A549 (cell line): ENCODE measurements around the gene DUSP3. TPM values are rescaled to one million over a fixed set of nuclear protein-coding genes. Genes with fewer than 3 reads are reported as not detected.

ENCODE experiments used
- ATAC-seq, 2 experiments: fragments of 200-7000 bp in 1 of 2; fragments of >200 bp in 1 of 2; cut with Nextera tagmentation in 1 of 2; cut with Tn5 transposase in 1 of 2; 3 replicates each; pipeline versions ENCODE4 v1.8.0 to v1.9.1; 2018 to 2020; ENCODE audit warnings: mild to moderate bottlenecking in 1 of 2, moderate library complexity in 1 of 2
- CTCF ChIA-PET: fragments of 300-600 bp; sonication (Branson Sonifier 250); formaldehyde crosslinking; extraction: SDS; loops from one replicate; lab custom pipeline; 2021; ENCODE audit warnings: antibody characterized with exemption, inconsistent platforms; lab: Yijun Ruan, JAX
- POLR2A ChIA-PET: fragments of 350-600 bp; formaldehyde crosslinking; extraction: SDS; loops from one replicate; lab custom pipeline; 2021; ENCODE audit warnings: antibody characterized with exemption, inconsistent platforms; lab: Yijun Ruan, JAX
- DNase-seq, 2 experiments: peaks; one replicate each; pipeline versions ENCODE4 v3.0.0 to v3.0.0-alpha.2; 2011 to 2016; ENCODE audit warnings: low read depth in 1 of 2, low spot score in 1 of 2
- FAIRE-seq: peaks from 2 replicates; lab custom pipeline; 2011; peaks lifted over from hg19 to GRCh38; lab: Jason Lieb, UNC
- H3K27ac ChIP-seq, 2 experiments: fragments of >200 bp; sonication (Bioruptor Twin); formaldehyde crosslinking; 3 replicates each; pipeline ENCODE4 v1.5.1; 2016 to 2017
- H3K4me1 ChIP-seq: fragments of >200 bp; sonication (Bioruptor Twin); formaldehyde crosslinking; 3 replicates; pipeline ENCODE4 v1.6.1; 2016
- H3K4me2 ChIP-seq: fragments of >200 bp; sonication (Bioruptor Twin); formaldehyde crosslinking; 3 replicates; pipeline ENCODE4 v1.6.1; 2016
- H3K4me3 ChIP-seq: fragments of >200 bp; sonication (Bioruptor Twin); formaldehyde crosslinking; 3 replicates; pipeline ENCODE4 v1.5.1; 2016
- H3K9me3 ChIP-seq: fragments of >200 bp; sonication (Bioruptor Twin); formaldehyde crosslinking; 3 replicates; pipeline ENCODE4 v1.6.1; 2016
- ATOH8 ChIP-seq: fragments of 250-450 bp; sonication (Bioruptor Pico); IDR thresholded peaks from 2 replicates; pipeline ENCODE4 v1.5.0; 2020; ENCODE audit warnings: low read depth, mild to moderate bottlenecking, moderate library complexity
- CBX2 ChIP-seq: fragments of 200-600 bp; sonication (generic); IDR thresholded peaks from 2 replicates; pipeline ENCODE4 v1.6.1; 2016; ENCODE audit warnings: low read depth, mild to moderate bottlenecking, borderline replicate concordance
- CHD2 ChIP-seq: fragments of 150-350 bp; IDR thresholded peaks from 2 replicates; pipeline ENCODE4 v1.6.1; 2014; ENCODE audit warnings: low read length; ENCODE audit not compliant: partially characterized antibody
- CTCF ChIP-seq: fragments of >200 bp; sonication (Bioruptor Twin); formaldehyde crosslinking; IDR thresholded peaks from 3 replicates; pipeline ENCODE4 v1.5.1; 2016
- E2F6 ChIP-seq: IDR thresholded peaks from 2 replicates; pipeline ENCODE4 v1.6.1; 2012; ENCODE audit warnings: low read depth, borderline replicate concordance
- ELK1 ChIP-seq: fragments of 150-350 bp; IDR thresholded peaks from 2 replicates; pipeline ENCODE4 v1.6.1; 2014; ENCODE audit warnings: low read depth, mild to moderate bottlenecking, low read length
- ESRRA ChIP-seq: fragments of 150-350 bp; IDR thresholded peaks from 2 replicates; pipeline ENCODE4 v1.6.1; 2014; ENCODE audit warnings: mild to moderate bottlenecking, low read length, borderline replicate concordance
- FOSB ChIP-seq: fragments of 250-450 bp; sonication (Bioruptor Pico); IDR thresholded peaks from 2 replicates; pipeline ENCODE4 v1.5.0; 2020; ENCODE audit warnings: mild to moderate bottlenecking, moderate library complexity
- FOXS1 ChIP-seq: fragments of 250-450 bp; sonication (Bioruptor Pico); IDR thresholded peaks from 2 replicates; pipeline ENCODE4 v1.5.0; 2020; ENCODE audit warnings: mild to moderate bottlenecking, moderate library complexity
- HDAC2 ChIP-seq: fragments of 200-600 bp; sonication (generic); IDR thresholded peaks from 2 replicates; pipeline ENCODE4 v1.6.1; 2016
- HES2 ChIP-seq: fragments of >200 bp; sonication (Bioruptor Twin); formaldehyde crosslinking; IDR thresholded peaks from 2 replicates; pipeline ENCODE4 v1.6.1; 2016
- HMGXB4 ChIP-seq: fragments of 250-450 bp; sonication (Bioruptor Pico); IDR thresholded peaks from 2 replicates; pipeline ENCODE4 v1.5.0; 2021; ENCODE audit warnings: mild to moderate bottlenecking, moderate library complexity, borderline replicate concordance
- HOXB13 ChIP-seq: fragments of 250-450 bp; sonication (Bioruptor Pico); IDR thresholded peaks from 2 replicates; pipeline ENCODE4 v1.5.0; 2020; ENCODE audit warnings: low read depth, mild to moderate bottlenecking, moderate library complexity
- KDM5A ChIP-seq: fragments of 200-600 bp; sonication (generic); IDR thresholded peaks from 2 replicates; pipeline ENCODE4 v1.6.1; 2016; ENCODE audit warnings: antibody characterized with exemption, mild to moderate bottlenecking
- MAX ChIP-seq: IDR thresholded peaks from 2 replicates; pipeline ENCODE4 v1.6.1; 2012
- MYC ChIP-seq: IDR thresholded peaks from 2 replicates; pipeline ENCODE4 v1.6.1; 2012; ENCODE audit warnings: mild to moderate bottlenecking, inconsistent platforms, low read length, improper control_type of control experiment, borderline replicate concordance
- NFE2L2 ChIP-seq: fragments of 150-350 bp; conservative IDR thresholded peaks from 2 replicates; pipeline ENCODE4 v1.6.1; 2014; ENCODE audit warnings: low read length
- NR3C1 ChIP-seq: fragments of >200 bp; sonication (Bioruptor Twin); formaldehyde crosslinking; IDR thresholded peaks from 3 replicates; pipeline ENCODE4 v1.6.1; 2017
- PHF8 ChIP-seq: fragments of 200-600 bp; sonication (generic); IDR thresholded peaks from 2 replicates; pipeline ENCODE4 v1.6.1; 2016; ENCODE audit warnings: low read depth, mild to moderate bottlenecking, antibody characterized with exemption, moderate library complexity, borderline replicate concordance
- POLR2AphosphoS2 ChIP-seq: conservative IDR thresholded peaks from 2 replicates; pipeline ENCODE4 v1.6.1; 2012; ENCODE audit warnings: low read length, improper control_type of control experiment, inconsistent platforms
- REST ChIP-seq: fragments of 200-600 bp; sonication (generic); IDR thresholded peaks from 2 replicates; pipeline ENCODE4 v1.6.1; 2016; ENCODE audit warnings: antibody characterized with exemption, mild to moderate bottlenecking, moderate library complexity
- SMC3 ChIP-seq: fragments of >200 bp; sonication (Bioruptor Twin); formaldehyde crosslinking; IDR thresholded peaks from 3 replicates; pipeline ENCODE4 v1.6.1; 2018; ENCODE audit warnings: inconsistent platforms
- TFCP2L1 ChIP-seq: fragments of 250-450 bp; sonication (Bioruptor Pico); IDR thresholded peaks from 2 replicates; pipeline ENCODE4 v1.5.0; 2021; ENCODE audit warnings: mild to moderate bottlenecking
- USF2 ChIP-seq: fragments of 450-650 bp; IDR thresholded peaks from 2 replicates; pipeline ENCODE4 v1.6.1; 2014; ENCODE audit warnings: antibody characterized with exemption
- ZNF302 ChIP-seq: fragments of 250-450 bp; sonication (Bioruptor Pico); IDR thresholded peaks from 2 replicates; pipeline ENCODE4 v1.9.0; 2021; ENCODE audit warnings: inconsistent platforms, mild to moderate bottlenecking, moderate library complexity
- WGBS: methylation state at CpG from one replicate; pipeline ENCODE4 v1.1.6; 2017; ENCODE audit errors: missing lambda C conversion rate; 5-methylcytosine and 5-hydroxymethylcytosine counted together
- polyA plus RNA-seq, 4 experiments: library from polyadenylated mRNA; depleted of rRNA in 3 of 4; stranded (reverse); fragments of >200 nt; fragmentation: RNase III in 1 of 4; extraction: RNeasy Plus Mini Kit Qiagen cat#74134 plus additional on column Dnase treatment in 1 of 4; gene quantifications; 2 replicates in 3 of 4; 3 replicates in 1 of 4; pipeline ENCODE4 v1.2.3, GENCODE V29; 2011 to 2017

The DUSP3 gene
- polyA plus RNA-seq, 2 of the 4 experiments (the other 2 are of a cell fraction): 60.0 to 62.2 TPM

GRCh38 chr17:43779145-43780125, 658 bp upstream of the DUSP3 start:
- Histone ChIP-seq H3K27ac (peak overlapping the region; percentile 93 to 98), H3K4me3 (peak overlapping the region; percentile 71), H3K4me2 (peak overlapping the region; percentile 85), H3K9me3 (no peaks in the 10 kb centered on the region), H3K4me1 (peaks cover 14% of the 10 kb centered on the region)
- CTCF ChIA-PET: interaction anchor here (0.9 to 7.9 kb wide), 13 partner anchors 8 to 99 kb away, joined by 3 to 151 read pairs (median 4); partner anchors contain the start of genes CD300LG and SOST
- no peak for FAIRE-seq
- POLR2A ChIA-PET: interaction anchor here (0.5 to 1.8 kb wide), 14 partner anchors 9 to 934 kb away, joined by 3 to 16 read pairs (median 5); partner anchors contain the start of gene CD300LG
- DNase-seq: peak; percentile 66
- 14% methylated on average over 25 of the region's 26 CpGs for WGBS
- ATAC-seq: peak; percentile 59 to 62
- TF ChIP-seq POLR2AphosphoS2: no peak
- no peak for TF ChIP-seq REST
- no peak for TF ChIP-seq ESRRA
- TF ChIP-seq CBX2: no peak
- TF ChIP-seq KDM5A: no peak
- no peak for TF ChIP-seq HES2
- TF ChIP-seq CHD2: no peak
- TF ChIP-seq FOXS1 (CRISPR knock-in tag): no peak
- no peak for TF ChIP-seq TFCP2L1 (CRISPR knock-in tag)
- 0 out of 2 replicates have a peak, but pooled peaks have one; percentile 14 for TF ChIP-seq MAX
- no peak for TF ChIP-seq HOXB13
- TF ChIP-seq FOSB (CRISPR knock-in tag): no peak
- TF ChIP-seq PHF8: peak; percentile 48; the same call in 1 of the 2 replicates
- TF ChIP-seq ATOH8 (CRISPR knock-in tag): no peak
- peak; percentile 26; the same call in 1 of the 3 replicates for TF ChIP-seq SMC3
- no peak for TF ChIP-seq ZNF302 (CRISPR knock-in tag)
- no peak for TF ChIP-seq USF2
- TF ChIP-seq HDAC2: no peak
- TF ChIP-seq ELK1: no peak
- no peak for TF ChIP-seq NR3C1
- TF ChIP-seq NFE2L2: no peak
- peak; percentile 40; the same call in 1 of the 2 replicates for TF ChIP-seq E2F6
- peak; percentile 44 for TF ChIP-seq CTCF
- 0 out of 2 replicates have a peak, but pooled peaks have one; percentile 83 for TF ChIP-seq MYC
- no peak for TF ChIP-seq HMGXB4 (CRISPR knock-in tag)
